ENCODE data around the gene PCDHB4.
"Not testable (repeated sequence)": the region's sequence is repeated elsewhere in the genome, so short reads cannot be mapped to it uniquely, and the experiment has no call there.

Gene PCDHB4

GRCh38 chr5:141121563-141121962, at the start of gene PCDHB4:
Gene PCDHB4 (plus strand): TSS chr5:141121818. CDS start chr5:141121999, 181 bp downstream.
- no peak for DNase-seq

GRCh38 chr5:141077826-141078225, 43.8 kb upstream of the PCDHB4 start:
- no peak for DNase-seq

GRCh38 chr5:141082228-141082627, 39.4 kb upstream of the PCDHB4 start:
- DNase-seq = no peak

GRCh38 chr5:141084487-141084989, 37.1 kb upstream of the PCDHB4 start:
- DNase-seq = peak; percentile 53 to 61

DNA sequence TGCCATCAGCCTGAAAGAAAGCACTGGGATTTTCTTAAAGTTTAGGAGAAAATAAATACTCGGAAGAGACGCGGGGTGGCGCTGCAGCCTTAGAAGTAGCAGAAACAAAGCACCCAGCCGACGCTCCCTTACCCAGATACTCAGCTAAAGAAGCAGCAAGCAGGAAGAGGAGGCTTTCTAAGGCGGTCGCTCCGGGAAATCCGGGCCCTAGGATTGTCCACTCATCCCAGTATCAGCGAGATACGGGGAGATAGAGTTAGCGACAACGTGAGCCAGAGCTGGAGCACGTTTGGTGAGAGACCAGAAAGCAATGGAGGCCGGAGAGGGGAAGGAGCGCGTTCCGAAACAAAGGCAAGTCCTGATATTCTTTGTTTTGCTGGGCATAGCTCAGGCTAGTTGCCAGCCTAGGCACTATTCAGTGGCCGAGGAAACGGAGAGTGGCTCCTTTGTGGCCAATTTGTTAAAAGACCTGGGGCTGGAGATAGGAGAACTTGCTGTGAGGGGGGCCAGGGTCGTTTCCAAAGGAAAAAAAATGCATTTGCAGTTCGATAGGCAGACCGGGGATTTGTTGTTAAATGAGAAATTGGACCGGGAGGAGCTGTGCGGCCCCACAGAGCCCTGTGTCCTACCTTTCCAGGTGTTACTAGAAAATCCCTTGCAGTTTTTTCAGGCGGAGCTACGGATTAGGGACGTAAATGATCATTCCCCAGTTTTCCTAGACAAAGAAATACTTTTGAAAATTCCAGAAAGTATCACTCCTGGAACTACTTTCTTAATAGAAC, 26.9 kb upstream of the PCDHB4 start, which contains the start of gene PCDHB2:
Gene PCDHB2, plus strand, starts transcription at position 135 of the 782 bp plus-strand sequence. Its CDS starts 176 bp downstream, at position 311.
- peak; percentile 13 to 35 for DNase-seq

DNA sequence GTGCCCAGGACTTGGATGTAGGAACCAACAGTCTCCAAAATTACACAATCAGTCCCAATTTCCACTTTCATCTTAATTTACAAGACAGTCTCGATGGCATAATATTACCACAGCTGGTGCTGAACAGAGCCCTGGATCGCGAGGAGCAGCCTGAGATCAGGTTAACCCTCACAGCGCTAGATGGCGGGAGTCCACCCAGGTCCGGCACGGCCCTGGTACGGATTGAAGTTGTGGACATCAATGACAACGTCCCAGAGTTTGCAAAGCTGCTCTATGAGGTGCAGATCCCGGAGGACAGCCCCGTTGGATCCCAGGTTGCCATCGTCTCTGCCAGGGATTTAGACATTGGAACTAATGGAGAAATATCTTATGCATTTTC, 26.4 kb upstream of the PCDHB4 start:
- no peak for DNase-seq

DNA sequence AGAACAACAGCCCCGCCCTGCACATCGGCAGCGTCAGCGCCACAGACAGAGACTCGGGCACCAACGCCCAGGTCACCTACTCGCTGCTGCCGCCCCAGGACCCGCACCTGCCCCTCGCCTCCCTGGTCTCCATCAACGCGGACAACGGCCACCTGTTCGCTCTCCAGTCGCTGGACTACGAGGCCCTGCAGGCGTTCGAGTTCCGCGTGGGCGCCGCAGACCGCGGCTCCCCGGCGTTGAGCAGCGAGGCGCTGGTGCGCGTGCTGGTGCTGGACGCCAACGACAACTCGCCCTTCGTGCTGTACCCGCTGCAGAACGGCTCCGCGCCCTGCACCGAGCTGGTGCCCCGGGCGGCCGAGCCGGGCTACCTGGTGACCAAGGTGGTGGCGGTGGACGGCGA, 25.4 kb upstream of the PCDHB4 start:
- DNase-seq = not testable (repeated sequence)

DNA sequence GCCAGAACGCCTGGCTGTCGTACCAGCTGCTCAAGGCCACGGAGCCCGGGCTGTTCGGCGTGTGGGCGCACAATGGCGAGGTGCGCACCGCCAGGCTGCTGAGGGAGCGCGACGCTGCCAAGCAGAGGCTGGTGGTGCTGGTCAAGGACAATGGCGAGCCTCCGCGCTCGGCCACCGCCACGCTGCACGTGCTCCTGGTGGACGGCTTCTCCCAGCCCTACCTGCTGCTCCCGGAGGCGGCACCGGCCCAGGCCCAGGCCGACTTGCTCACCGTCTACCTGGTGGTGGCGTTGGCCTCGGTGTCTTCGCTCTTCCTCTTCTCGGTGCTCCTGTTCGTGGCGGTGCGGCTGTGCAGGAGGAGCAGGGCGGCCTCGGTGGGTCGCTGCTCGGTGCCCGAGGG, 25.0 kb upstream of the PCDHB4 start:
- DNase-seq = not testable (repeated sequence)

- DNase-seq = peak; percentile 6 to 30
Measured at GRCh38 chr5:141100243-141100805, 21.3 kb upstream of the PCDHB4 start, which contains the start of gene PCDHB3. Gene PCDHB3 (plus strand): TSS chr5:141100473. CDS start chr5:141100650, 177 bp downstream.

DNA sequence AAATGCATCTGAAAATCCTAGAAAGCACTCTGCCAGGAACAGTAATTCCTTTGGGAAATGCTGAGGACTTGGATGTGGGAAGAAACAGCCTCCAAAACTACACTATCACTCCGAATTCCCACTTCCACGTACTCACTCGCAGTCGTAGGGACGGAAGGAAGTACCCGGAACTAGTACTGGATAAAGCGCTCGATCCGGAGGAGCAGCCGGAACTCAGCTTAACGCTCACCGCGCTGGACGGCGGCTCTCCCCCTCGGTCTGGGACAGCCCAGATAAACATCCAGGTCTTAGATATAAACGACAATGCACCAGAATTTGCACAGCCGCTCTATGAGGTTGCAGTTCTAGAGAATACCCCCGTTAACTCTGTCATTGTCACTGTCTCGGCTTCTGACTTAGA, 20.6 kb upstream of the PCDHB4 start:
- no peak for DNase-seq

- not testable (repeated sequence) for DNase-seq
Measured at GRCh38 chr5:141102070-141102469, 19.5 kb upstream of the PCDHB4 start.

- DNase-seq = not testable (repeated sequence)
Measured at GRCh38 chr5:141102471-141102870, 19.1 kb upstream of the PCDHB4 start.

DNA sequence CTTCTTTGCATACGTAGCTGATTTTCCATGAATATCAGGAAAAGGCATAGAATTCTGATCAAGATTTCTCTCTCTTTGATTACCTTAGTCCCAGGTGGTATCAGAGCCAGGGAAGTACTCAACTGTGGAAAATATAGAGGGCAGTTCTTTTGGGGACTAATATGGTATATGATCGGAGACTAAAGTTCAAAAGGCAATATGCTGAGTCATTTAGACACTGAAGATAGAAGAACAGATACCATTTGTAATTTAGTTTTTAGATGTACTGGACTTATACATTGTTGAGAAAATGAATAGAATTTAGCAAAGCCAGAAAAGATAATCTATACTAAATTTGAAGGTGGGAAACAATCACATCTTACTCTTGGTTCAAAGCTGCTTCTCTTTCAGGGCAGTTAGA, 16.3 kb upstream of the PCDHB4 start:
- no peak for DNase-seq

DNA sequence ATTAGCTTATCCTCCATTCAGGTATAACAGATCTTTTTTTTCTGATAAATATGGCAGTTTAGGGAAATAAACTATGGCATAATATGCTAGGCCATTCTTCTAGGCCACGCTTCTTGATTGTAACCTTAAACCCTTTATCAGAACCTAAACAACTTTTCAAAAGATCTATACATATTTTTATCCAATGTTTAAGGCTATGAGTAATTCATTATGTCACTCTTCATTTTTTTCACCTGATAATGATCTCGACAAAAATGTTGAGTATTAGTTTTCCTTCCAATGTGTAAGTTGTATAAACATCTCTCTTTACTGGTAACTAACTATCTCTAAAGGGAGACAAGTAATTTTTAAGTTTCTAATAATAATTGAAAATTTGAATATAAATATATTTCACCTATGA, 2.4 kb upstream of the PCDHB4 start:
- DNase-seq = no peak

GRCh38 chr5:141121985-141122384, 367 bp downstream of the PCDHB4 start:
- DNase-seq = no peak

- DNase-seq = not testable (repeated sequence)
Measured at GRCh38 chr5:141123396-141124135, 1.9 kb downstream of the PCDHB4 start.

DNA sequence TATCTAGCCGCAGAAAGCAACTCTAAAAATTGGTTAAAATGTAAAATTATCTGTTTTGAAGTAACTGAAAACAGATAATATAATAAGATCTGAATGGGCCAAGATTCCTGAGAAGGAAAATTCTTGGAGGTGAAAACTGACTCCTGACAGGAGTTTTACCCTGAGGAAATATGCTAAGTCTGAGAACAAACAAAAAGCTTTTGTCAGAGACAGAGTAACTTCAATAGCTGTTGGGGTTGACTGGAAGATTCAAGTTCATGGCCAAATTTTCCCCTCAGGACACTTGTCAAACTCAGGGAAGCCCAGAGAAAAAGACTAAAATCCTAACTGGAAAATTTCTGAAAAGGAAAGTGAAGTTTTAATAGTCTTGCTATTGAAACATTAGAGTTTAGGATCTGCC, 5.7 kb downstream of the PCDHB4 start:
- DNase-seq = no peak

GRCh38 chr5:141135030-141135717, 13.6 kb downstream of the PCDHB4 start, which contains the start of gene PCDHB5:
Gene PCDHB5 (plus strand): TSS chr5:141135206. CDS start chr5:141135435, 229 bp downstream.
- no peak for DNase-seq

- DNase-seq = no peak
Measured at GRCh38 chr5:141135718-141136266, 14.2 kb downstream of the PCDHB4 start.

DNA sequence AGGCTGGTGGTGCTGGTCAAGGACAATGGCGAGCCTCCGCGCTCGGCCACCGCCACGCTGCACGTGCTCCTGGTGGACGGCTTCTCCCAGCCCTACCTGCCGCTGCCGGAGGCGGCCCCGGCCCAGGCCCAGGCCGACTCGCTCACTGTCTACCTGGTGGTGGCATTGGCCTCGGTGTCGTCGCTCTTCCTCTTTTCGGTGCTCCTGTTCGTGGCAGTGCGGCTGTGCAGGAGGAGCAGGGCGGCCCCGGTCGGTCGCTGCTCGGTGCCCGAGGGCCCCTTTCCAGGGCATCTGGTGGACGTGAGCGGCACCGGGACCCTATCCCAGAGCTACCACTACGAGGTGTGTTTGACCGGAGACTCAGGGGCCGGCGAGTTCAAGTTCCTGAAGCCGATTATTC, 15.7 kb downstream of the PCDHB4 start:
- DNase-seq = not testable (repeated sequence)

- DNase-seq = no peak
Measured at GRCh38 chr5:141149812-141150211, 28.2 kb downstream of the PCDHB4 start, which contains the start of gene PCDHB6. Gene PCDHB6 (plus strand): TSS chr5:141150057. CDS start chr5:141150258, 201 bp downstream.

Data from hippocampal formation (tissue), 2 donors.